GM12878 (cell line): ENCODE results near the gene PTPRH. TPM values are rescaled to one million over a fixed set of nuclear protein-coding genes. Genes with fewer than 3 reads are reported as not detected.

Experiments used
- ATAC-seq: fragments of 200-7000 bp; cut with Tn5 transposase; 3 replicates; pipeline ENCODE4 v1.9.1; 2020; ENCODE audit warnings: mild to moderate bottlenecking, moderate library complexity
- BruUV-seq: library from RNA; stranded (reverse); fragments of 400-500 nt; replicated peaks from 2 replicates; lab custom pipeline; 2021; lab: Mats Ljungman, UMichigan
- CTCF ChIA-PET: fragments of 300-600 bp; sonication (Branson Sonifier 250); formaldehyde crosslinking; extraction: SDS; loops from one replicate; lab custom pipeline; 2021; ENCODE audit warnings: inconsistent platforms; lab: Yijun Ruan, JAX
- POLR2A ChIA-PET: fragments of 350-600 bp; formaldehyde crosslinking; extraction: SDS; loops from one replicate; lab custom pipeline; 2021; ENCODE audit warnings: inconsistent platforms; lab: Charles Lee
- RAD21 ChIA-PET: fragments of 300-600 bp; sonication (Branson Sonifier 250); formaldehyde crosslinking; loops from one replicate; lab custom pipeline; 2023; ENCODE audit warnings: antibody characterized with exemption; ENCODE audit not compliant: unreplicated experiment; lab: Charles Lee
- SMC1A ChIA-PET: fragments of 300-600 bp; sonication (Branson Sonifier 250); formaldehyde crosslinking; loops from one replicate; lab custom pipeline; 2023; ENCODE audit not compliant: unreplicated experiment, uncharacterized antibody; lab: Charles Lee
- DNase-seq: peaks from one replicate; pipeline ENCODE4 v3.0.0-alpha.2; 2011; ENCODE audit warnings: low read depth, low spot score
- FAIRE-seq: peaks from 3 replicates; lab custom pipeline; 2011; peaks lifted over from hg19 to GRCh38; lab: Jason Lieb, UNC
- H2AFZ ChIP-seq: 2 replicates; pipeline ENCODE4 v1.6.0; 2011; ENCODE audit warnings: low read depth, low read length, control low read depth; ENCODE audit not compliant: control insufficient read depth
- H3K27ac ChIP-seq: 2 replicates; pipeline ENCODE4 v1.5.1; 2011; ENCODE audit warnings: control low read depth; ENCODE audit not compliant: control insufficient read depth, insufficient read depth
- H3K27me3 ChIP-seq, 2 experiments: replicated peaks in 1 of 2; 2 replicates each; pipeline versions ENCODE4 v1.6.0 to v1.6.1; 2011; ENCODE audit warnings: low read length in 1 of 2; ENCODE audit not compliant: control insufficient read depth in 2 of 2, insufficient read depth in 2 of 2
- H3K36me3 ChIP-seq, 2 experiments: 2 replicates each; pipeline ENCODE4 v1.5.1; 2011; ENCODE audit warnings: low read length in 1 of 2; ENCODE audit not compliant: control insufficient read depth in 2 of 2, insufficient read depth in 2 of 2
- H3K4me1 ChIP-seq: 2 replicates; pipeline ENCODE4 v1.6.1; 2011; ENCODE audit warnings: mild to moderate bottlenecking, low read length, moderate library complexity, mixed read lengths; ENCODE audit not compliant: control insufficient read depth, insufficient read depth
- H3K4me2 ChIP-seq: 2 replicates; pipeline ENCODE4 v1.6.0; 2011; ENCODE audit warnings: control low read depth; ENCODE audit not compliant: control insufficient read depth, insufficient read depth
- H3K4me3 ChIP-seq: fragments of 200-600 bp; sonication (generic); 2 replicates; pipeline ENCODE4 v1.5.1; 2016
- H3K79me2 ChIP-seq: 2 replicates; pipeline ENCODE4 v1.6.0; 2011; ENCODE audit warnings: low read length; ENCODE audit not compliant: control insufficient read depth, insufficient read depth
- H3K9ac ChIP-seq: 2 replicates; pipeline ENCODE4 v1.8.0; 2011; ENCODE audit warnings: low read length, control low read depth, mixed read lengths; ENCODE audit not compliant: control insufficient read depth, insufficient read depth
- H3K9me3 ChIP-seq: replicated peaks from 3 replicates; pipeline ENCODE4 v1.5.1; 2011; ENCODE audit warnings: mild to moderate bottlenecking, low read length; ENCODE audit not compliant: control insufficient read depth, insufficient read depth
- H4K20me1 ChIP-seq: 2 replicates; pipeline ENCODE4 v1.6.0; 2011; ENCODE audit not compliant: control insufficient read depth, insufficient read depth
- ATF7 ChIP-seq: fragments of 450-650 bp; IDR thresholded peaks from 2 replicates; pipeline ENCODE4 v1.6.1; 2016; ENCODE audit warnings: low read depth, mild to moderate bottlenecking
- BACH1 ChIP-seq: fragments of 450-650 bp; IDR thresholded peaks from 2 replicates; pipeline ENCODE4 v1.6.1; 2017; ENCODE audit warnings: mild to moderate bottlenecking, borderline replicate concordance
- BRCA1 ChIP-seq: IDR thresholded peaks from 2 replicates; pipeline ENCODE4 v1.6.1; 2011; ENCODE audit warnings: low read depth, low read length, improper control_type of control experiment
- CHD1 ChIP-seq: IDR thresholded peaks from 2 replicates; pipeline ENCODE4 v1.6.1; 2012; ENCODE audit warnings: low read depth, low read length, improper control_type of control experiment
- DPF2 ChIP-seq: fragments of 450-650 bp; IDR thresholded peaks from 2 replicates; pipeline ENCODE4 v1.6.1; 2017; ENCODE audit warnings: mild to moderate bottlenecking
- EP300 ChIP-seq, 2 experiments: fragments of 150-350 bp in 1 of 2; IDR thresholded peaks; 2 replicates each; pipeline ENCODE4 v1.6.1; 2011 to 2012; ENCODE audit warnings: low read depth in 2 of 2, low read length in 2 of 2, borderline replicate concordance in 1 of 2, improper control_type of control experiment in 1 of 2, inconsistent platforms in 1 of 2; ENCODE audit not compliant: control insufficient read depth in 1 of 2
- FOS ChIP-seq: IDR thresholded peaks from 3 replicates; pipeline ENCODE4 v1.6.1; 2011; ENCODE audit warnings: borderline replicate concordance; ENCODE audit not compliant: insufficient read length; ENCODE audit errors: extremely low read depth
- MXI1 ChIP-seq: fragments of 150-350 bp; IDR thresholded peaks from 2 replicates; pipeline ENCODE4 v1.6.1; 2011; ENCODE audit warnings: low read depth, mild to moderate bottlenecking, inconsistent platforms, low read length, improper control_type of control experiment
- MYC ChIP-seq: IDR thresholded peaks from 2 replicates; pipeline ENCODE4 v1.6.1; 2011; ENCODE audit warnings: mild to moderate bottlenecking, low read length, moderate library complexity, inconsistent platforms; ENCODE audit not compliant: insufficient read depth, insufficient replicate concordance, insufficient read length, severe bottlenecking
- NR2F1 ChIP-seq: fragments of 450-650 bp; conservative IDR thresholded peaks from 2 replicates; pipeline ENCODE4 v1.6.1; 2017; ENCODE audit warnings: mild to moderate bottlenecking
- POLR2AphosphoS5 ChIP-seq: IDR thresholded peaks from 2 replicates; pipeline ENCODE4 v1.6.1; 2011; ENCODE audit warnings: mild to moderate bottlenecking, low read length, inconsistent platforms
- RELA ChIP-seq: fragments of 450-650 bp; IDR thresholded peaks from 2 replicates; pipeline ENCODE4 v1.8.0; 2014; ENCODE audit warnings: borderline replicate concordance; ENCODE audit not compliant: partially characterized antibody
- SIN3A ChIP-seq: IDR thresholded peaks from 2 replicates; pipeline ENCODE4 v1.6.1; 2012; ENCODE audit warnings: low read depth, low read length, improper control_type of control experiment
- TAF1 ChIP-seq: IDR thresholded peaks from 2 replicates; pipeline ENCODE4 v1.6.1; 2011; ENCODE audit warnings: mild to moderate bottlenecking, low read depth, low read length, borderline replicate concordance
- WGBS: methylation state at CpG from one replicate; pipeline ENCODE4 v1.1.6; 2016; ENCODE audit warnings: low lambda C conversion rate; ENCODE audit not compliant: insufficient replicate concordance, insufficient coverage; ENCODE audit errors: missing lambda C conversion rate; 5-methylcytosine and 5-hydroxymethylcytosine counted together
- in situ Hi-C: fragments of 300-500 bp; cut with MboI; formaldehyde crosslinking; loops from 9 replicates; pipeline ENCODE4 v1.14.3; 2018; ENCODE audit warnings: mixed read lengths
- intact Hi-C: fragments of 100-400 bp; cut with micrococcal nuclease; formaldehyde crosslinking; loops from one replicate; pipeline ENCODE4 v1.14.2; 2022; ENCODE audit not compliant: unreplicated experiment
- polyA plus RNA-seq, 11 experiments: library from polyadenylated mRNA; depleted of rRNA in 4 of 11; unstranded in 6 of 11; stranded (reverse) in 5 of 11; fragments of >200 nt; fragmentation: Nextera tagmentation in 4 of 11; fragmentation: Illumina TruSeq in 1 of 11; extraction: Ambion mirVana in 4 of 11; extraction: Trizol in 1 of 11; gene quantifications; 1 replicate in 1 of 11; 2 replicates in 10 of 11; pipeline versions ENCODE4 v1.2.1 to v1.2.3, GENCODE V29; 2011 to 2016; ENCODE audit warnings: inconsistent platforms in 2 of 11, missing spikeins in 2 of 11, low read depth in 1 of 11
- total RNA-seq, 4 experiments: library from RNA; depleted of rRNA in 3 of 4; stranded (reverse); fragments of >200 nt in 3 of 4; fragmentation: Illumina TruSeq in 1 of 4; extraction: Trizol in 1 of 4; gene quantifications; 2 replicates each; pipeline versions ENCODE4 v1.2.1 to v1.2.3, GENCODE V29; 2013 to 2021
- TF ChIP-seq, protein P1 (sequence below): IDR thresholded peaks from 2 replicates; pipeline ENCODE4 v1.6.1; 2011; ENCODE audit warnings: borderline replicate concordance, low read depth, mild to moderate bottlenecking, moderate library complexity, mixed read lengths, low read length; ENCODE audit not compliant: insufficient read depth; ENCODE audit errors: extremely low read length
- TF ChIP-seq, protein P2 (sequence below): IDR thresholded peaks from 2 replicates; pipeline ENCODE4 v1.6.1; 2011; ENCODE audit warnings: borderline replicate concordance, low read depth, mild to moderate bottlenecking, moderate library complexity, low read length; ENCODE audit not compliant: insufficient read depth, poor library complexity, severe bottlenecking
- TF ChIP-seq, protein P3 (sequence below): IDR thresholded peaks from 2 replicates; pipeline ENCODE4 v1.6.1; 2012; ENCODE audit warnings: low read depth, low read length, improper control_type of control experiment

Gene PTPRH
- total and polyA plus RNA-seq, 10 of the 15 experiments (the other 5 are each of a cell fraction or from before 2014, with no cell fraction given), result 0.08 TPM; not detected in 9

DNA sequence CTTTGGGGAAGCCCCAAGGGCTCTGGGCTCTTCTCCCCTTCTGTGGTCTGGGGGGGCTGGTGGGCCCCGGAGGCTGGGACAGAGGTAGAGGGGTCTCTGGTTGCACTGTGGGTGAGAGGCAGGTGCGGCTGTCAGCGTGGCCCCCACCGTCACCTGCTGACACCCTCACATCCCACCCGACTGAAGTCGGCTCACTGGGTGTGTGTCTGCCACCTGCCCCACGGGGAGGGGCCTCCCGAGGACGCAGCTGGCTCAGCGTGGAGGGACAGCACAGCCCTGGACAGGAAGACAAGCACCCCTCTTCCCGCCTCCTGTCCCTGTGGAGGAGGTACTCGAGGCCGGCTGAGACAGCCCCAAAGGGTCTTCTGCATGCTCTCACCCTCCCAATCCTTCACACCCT lies 21.5 kb upstream of the PTPRH start (continued):
- TF ChIP-seq EP300 (IDR thresholded peaks at IDR 0.05; ENCODE audit: borderline replicate concordance in 1 of 2, control insufficient read depth in 1 of 2, low read depth in 2 of 2, low read length in 2 of 2) (no peak), DPF2 (no peak), SIN3A (no peak), NR2F1 (no peak), BACH1 (no peak)

DNA sequence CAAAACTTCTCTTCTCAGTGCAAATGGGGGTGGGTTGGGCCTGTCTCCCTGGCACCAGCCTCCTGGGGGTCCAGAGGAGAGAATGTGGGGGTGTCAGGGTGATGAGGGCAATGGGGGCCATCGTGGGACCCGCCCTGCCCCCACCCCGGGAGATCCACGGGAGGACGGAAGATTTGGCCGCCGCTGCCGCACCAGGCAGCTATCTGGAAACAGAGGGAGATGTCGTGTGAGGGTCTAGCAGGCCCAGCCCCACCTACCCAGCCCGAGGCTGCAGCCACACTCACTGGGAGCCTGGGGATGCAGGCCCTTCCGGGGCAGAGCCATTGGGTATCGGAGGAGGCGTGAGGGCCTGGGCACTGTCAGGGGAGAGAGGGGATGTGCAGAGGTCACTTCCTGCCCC lies 21.0 kb upstream of the PTPRH start:
- 91% methylated on average over 13 of the region's 13 CpGs for WGBS
- ATAC-seq, result no peak
- TF ChIP-seq FOS (no peak), MXI1 (no peak), BRCA1 (no peak), ATF7 (no peak), BACH1 (no peak), RELA (no peak), TAF1 (no peak), MYC (no peak), CHD1 (no peak), POLR2AphosphoS5 (no peak)
- TF ChIP-seq, protein P1, sequence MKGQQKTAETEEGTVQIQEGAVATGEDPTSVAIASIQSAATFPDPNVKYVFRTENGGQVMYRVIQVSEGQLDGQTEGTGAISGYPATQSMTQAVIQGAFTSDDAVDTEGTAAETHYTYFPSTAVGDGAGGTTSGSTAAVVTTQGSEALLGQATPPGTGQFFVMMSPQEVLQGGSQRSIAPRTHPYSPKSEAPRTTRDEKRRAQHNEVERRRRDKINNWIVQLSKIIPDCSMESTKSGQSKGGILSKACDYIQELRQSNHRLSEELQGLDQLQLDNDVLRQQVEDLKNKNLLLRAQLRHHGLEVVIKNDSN, result no peak
- TF ChIP-seq, protein P2, sequence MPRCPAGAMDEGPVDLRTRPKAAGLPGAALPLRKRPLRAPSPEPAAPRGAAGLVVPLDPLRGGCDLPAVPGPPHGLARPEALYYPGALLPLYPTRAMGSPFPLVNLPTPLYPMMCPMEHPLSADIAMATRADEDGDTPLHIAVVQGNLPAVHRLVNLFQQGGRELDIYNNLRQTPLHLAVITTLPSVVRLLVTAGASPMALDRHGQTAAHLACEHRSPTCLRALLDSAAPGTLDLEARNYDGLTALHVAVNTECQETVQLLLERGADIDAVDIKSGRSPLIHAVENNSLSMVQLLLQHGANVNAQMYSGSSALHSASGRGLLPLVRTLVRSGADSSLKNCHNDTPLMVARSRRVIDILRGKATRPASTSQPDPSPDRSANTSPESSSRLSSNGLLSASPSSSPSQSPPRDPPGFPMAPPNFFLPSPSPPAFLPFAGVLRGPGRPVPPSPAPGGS, result no peak
- TF ChIP-seq, protein P3, sequence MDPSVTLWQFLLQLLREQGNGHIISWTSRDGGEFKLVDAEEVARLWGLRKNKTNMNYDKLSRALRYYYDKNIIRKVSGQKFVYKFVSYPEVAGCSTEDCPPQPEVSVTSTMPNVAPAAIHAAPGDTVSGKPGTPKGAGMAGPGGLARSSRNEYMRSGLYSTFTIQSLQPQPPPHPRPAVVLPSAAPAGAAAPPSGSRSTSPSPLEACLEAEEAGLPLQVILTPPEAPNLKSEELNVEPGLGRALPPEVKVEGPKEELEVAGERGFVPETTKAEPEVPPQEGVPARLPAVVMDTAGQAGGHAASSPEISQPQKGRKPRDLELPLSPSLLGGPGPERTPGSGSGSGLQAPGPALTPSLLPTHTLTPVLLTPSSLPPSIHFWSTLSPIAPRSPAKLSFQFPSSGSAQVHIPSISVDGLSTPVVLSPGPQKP, result no peak

More for the DNA sequence above, 21.0 kb upstream of the PTPRH start:
- BruUV-seq, result no TSS peak
- Histone ChIP-seq H3K27me3 (no peaks in the 10 kb centered on the region), H4K20me1 (peaks cover 3% of the 10 kb centered on the region; the same call in 1 of the 2 replicates), H3K4me2 (no peak overlapping the region), H3K9me3 (no peaks in the 10 kb centered on the region), H3K79me2 (no peaks in the 10 kb centered on the region), H3K27ac (no peak overlapping the region), H2AFZ (no peak overlapping the region), H3K4me1 (no peaks in the 10 kb centered on the region), H3K9ac (no peak overlapping the region), H3K36me3 (peaks cover 21 to 44% of the 10 kb centered on the region in 2 experiments; a peak in 3 of 4 replicates), H3K4me3 (no peak overlapping the region)
- SMC1A ChIA-PET, result no interaction called here
- DNase-seq (no peak), FAIRE-seq (no peak)
- intact Hi-C loops, result no loop called here
- RAD21 ChIA-PET, result no interaction called here
- in situ Hi-C loops, result no loop called here
- CTCF ChIA-PET, result no interaction called here
- POLR2A ChIA-PET, result no interaction called here
